Measurements from ENCODE around the gene CYP4F2. TPM values are rescaled to one million over a fixed set of nuclear protein-coding genes. Genes with fewer than 3 reads are reported as not detected.
"Not testable (repeated sequence)": the region's sequence is repeated elsewhere in the genome, so short reads cannot be mapped to it uniquely, and the experiment has no call there.

The CYP4F2 gene
- polyA plus RNA-seq, 1 of the 3 experiments (the other 2 are of a cell fraction): not detected

DNA sequence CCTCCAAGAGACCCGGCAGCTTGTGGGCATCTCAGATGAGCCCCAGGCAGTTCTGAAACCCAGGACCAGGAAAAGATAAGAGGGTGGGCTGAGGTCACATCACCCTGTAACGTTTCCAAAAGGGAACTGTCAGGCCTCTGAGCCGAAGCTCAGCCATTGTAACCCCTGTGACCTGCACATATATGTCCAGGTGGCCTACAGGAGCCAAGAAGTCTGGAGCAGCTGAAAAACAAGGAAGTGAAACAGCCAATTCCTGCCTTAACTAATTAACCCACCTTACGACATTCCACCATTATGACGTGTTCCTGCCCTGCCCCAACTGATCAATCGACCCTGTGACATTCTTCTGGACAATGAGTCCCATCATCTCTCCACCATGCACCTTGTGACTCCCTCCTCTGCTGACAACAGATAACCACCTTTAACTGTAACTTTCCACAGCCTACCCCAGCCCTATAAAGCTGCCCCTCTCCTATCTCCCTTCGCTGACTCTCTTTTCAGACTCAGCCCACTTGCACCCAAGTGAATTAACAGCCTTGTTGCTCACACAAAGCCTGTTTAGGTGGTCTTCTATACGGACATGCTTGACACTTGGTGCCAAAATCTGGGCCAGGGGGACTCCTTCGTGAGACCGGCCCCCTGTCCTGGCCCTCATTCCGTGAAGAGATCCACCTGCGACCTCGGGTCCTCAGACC, 69.1 kb downstream of the CYP4F2 start:
- H3K4me2 ChIP-seq; H3K4me1 ChIP-seq (ENCODE audit: control insufficient read depth in 1 of 2, insufficient read depth in 2 of 2, low read depth in 1 of 2, low read length in 1 of 2); POLR2A ChIA-PET: not testable (repeated sequence)

DNA sequence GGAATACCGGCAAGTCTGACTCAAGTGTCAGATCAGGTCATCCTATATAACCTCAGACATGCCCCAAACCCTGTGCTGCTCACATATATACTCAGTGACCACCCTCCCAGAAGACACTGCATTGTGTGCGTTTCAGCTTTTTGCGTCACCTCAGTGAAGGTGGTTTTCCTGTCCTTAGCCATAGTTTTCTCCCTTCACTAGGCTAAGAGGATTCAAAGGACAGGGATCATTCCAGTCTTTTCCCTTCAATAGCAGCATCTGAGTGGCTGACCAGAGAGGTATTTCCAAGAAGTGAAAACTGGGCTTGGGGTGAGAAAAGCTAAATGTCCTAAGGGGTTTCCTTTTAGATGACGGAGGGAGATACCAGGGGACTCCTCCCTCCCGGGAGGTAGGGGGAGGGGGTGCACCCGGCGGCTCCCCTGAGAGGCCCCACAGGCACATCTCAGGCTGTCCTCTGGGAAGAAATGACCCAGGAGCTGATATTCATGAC, 69.7 kb downstream of the CYP4F2 start:
- Histone ChIP-seq H3F3A (replicated peaks; ENCODE audit: insufficient read depth) (no peaks in the 10 kb centered on the region), H4K20me1 (ENCODE audit: insufficient read depth) (no peaks in the 10 kb centered on the region), H3K27ac (ENCODE audit: low read depth in 2 of 2, low read length in 1 of 2) (no peak overlapping the region), H2AFZ (ENCODE audit: low read depth) (no peak overlapping the region), H3K27me3 (ENCODE audit: insufficient read depth) (peaks cover 73% of the 10 kb centered on the region), H3K79me2 (ENCODE audit: insufficient read depth) (no peaks in the 10 kb centered on the region), H3K4me3 (ENCODE audit: low read depth in 2 of 2, low read length in 1 of 2) (no peak overlapping the region), H3K4me1 (ENCODE audit: control insufficient read depth in 1 of 2, insufficient read depth in 2 of 2, low read depth in 1 of 2, low read length in 1 of 2) (no peaks in the 10 kb centered on the region), H3K36me3 (replicated peaks in 1 of 2; ENCODE audit: control insufficient read depth in 1 of 2, insufficient read depth in 2 of 2, low read length in 1 of 2) (no peaks in the 10 kb centered on the region), H3K9me2 (no peaks in the 10 kb centered on the region), H3K9me3 (no peaks in the 10 kb centered on the region), H3K9ac (no peak overlapping the region), H3K4me2 (no peak overlapping the region)
- ChIA-PET CTCF (no interaction called here), POLR2A (no interaction called here)
- no peak for DNase-seq
- 8% methylated on average over 7 of the region's 7 CpGs for WGBS (ENCODE audit: low lambda C conversion rate)
- TF ChIP-seq FOSL2 (IDR thresholded peaks at IDR 0.05; ENCODE audit: borderline replicate concordance, low read depth) (no peak), ZBTB33 (IDR thresholded peaks at IDR 0.05; ENCODE audit: borderline replicate concordance, low read depth) (no peak), NRF1 (IDR thresholded peaks at IDR 0.05; ENCODE audit: low read depth, low read length) (no peak), EZH2phosphoT487 (IDR thresholded peaks at IDR 0.05; ENCODE audit: borderline replicate concordance, low read depth) (no peak), TEAD4 (IDR thresholded peaks at IDR 0.05; ENCODE audit: borderline replicate concordance, insufficient read depth) (no peak), RCOR1 (IDR thresholded peaks at IDR 0.05; ENCODE audit: low read length) (no peak), FOXJ3 (CRISPR knock-in tag; IDR thresholded peaks at IDR 0.05) (no peak), MEF2A (IDR thresholded peaks at IDR 0.05; ENCODE audit: borderline replicate concordance, low read depth) (no peak), ELF1 (IDR thresholded peaks at IDR 0.05) (no peak), SMC3 (IDR thresholded peaks at IDR 0.05; ENCODE audit: low read depth, low read length) (no peak), USF2 (IDR thresholded peaks at IDR 0.05; ENCODE audit: borderline replicate concordance, low read depth, low read length) (no peak), SIN3A (IDR thresholded peaks at IDR 0.05; ENCODE audit: borderline replicate concordance, low read depth, low read length) (no peak), NFIC (IDR thresholded peaks at IDR 0.05; ENCODE audit: borderline replicate concordance) (no peak), RFX5 (IDR thresholded peaks at IDR 0.05; ENCODE audit: low read length) (no peak), YY1 (IDR thresholded peaks at IDR 0.05; ENCODE audit: low read depth) (no peak)
- TF ChIP-seq, protein P1, sequence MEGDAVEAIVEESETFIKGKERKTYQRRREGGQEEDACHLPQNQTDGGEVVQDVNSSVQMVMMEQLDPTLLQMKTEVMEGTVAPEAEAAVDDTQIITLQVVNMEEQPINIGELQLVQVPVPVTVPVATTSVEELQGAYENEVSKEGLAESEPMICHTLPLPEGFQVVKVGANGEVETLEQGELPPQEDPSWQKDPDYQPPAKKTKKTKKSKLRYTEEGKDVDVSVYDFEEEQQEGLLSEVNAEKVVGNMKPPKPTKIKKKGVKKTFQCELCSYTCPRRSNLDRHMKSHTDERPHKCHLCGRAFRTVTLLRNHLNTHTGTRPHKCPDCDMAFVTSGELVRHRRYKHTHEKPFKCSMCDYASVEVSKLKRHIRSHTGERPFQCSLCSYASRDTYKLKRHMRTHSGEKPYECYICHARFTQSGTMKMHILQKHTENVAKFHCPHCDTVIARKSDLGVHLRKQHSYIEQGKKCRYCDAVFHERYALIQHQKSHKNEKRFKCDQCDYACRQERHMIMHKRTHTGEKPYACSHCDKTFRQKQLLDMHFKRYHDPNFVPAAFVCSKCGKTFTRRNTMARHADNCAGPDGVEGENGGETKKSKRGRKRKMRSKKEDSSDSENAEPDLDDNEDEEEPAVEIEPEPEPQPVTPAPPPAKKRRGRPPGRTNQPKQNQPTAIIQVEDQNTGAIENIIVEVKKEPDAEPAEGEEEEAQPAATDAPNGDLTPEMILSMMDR (IDR thresholded peaks at IDR 0.05): no peak

More for the DNA sequence above, 69.1 kb downstream of the CYP4F2 start:
- H2AFZ ChIP-seq (ENCODE audit: low read depth); H4K20me1 ChIP-seq (ENCODE audit: insufficient read depth); H3K9me3 ChIP-seq; H3K79me2 ChIP-seq (ENCODE audit: insufficient read depth); H3K9me2 ChIP-seq; H3K9ac ChIP-seq; H3F3A ChIP-seq (replicated peaks; ENCODE audit: insufficient read depth); DNase-seq; H3K27ac ChIP-seq (ENCODE audit: low read depth in 2 of 2, low read length in 1 of 2); CTCF ChIA-PET; H3K36me3 ChIP-seq (replicated peaks in 1 of 2; ENCODE audit: control insufficient read depth in 1 of 2, insufficient read depth in 2 of 2, low read length in 1 of 2); H3K4me3 ChIP-seq (ENCODE audit: low read depth in 2 of 2, low read length in 1 of 2): not testable (repeated sequence)
- peaks cover 79% of the 10 kb centered on the region for H3K27me3 ChIP-seq (ENCODE audit: insufficient read depth)
- WGBS (ENCODE audit: low lambda C conversion rate): 8% methylated on average over 13 of the region's 13 CpGs

Measured in SK-N-SH (cell line).